B cell (primary cell): Measurements from ENCODE around the gene HLA-B. TPM values are rescaled to one million over a fixed set of nuclear protein-coding genes. Genes with fewer than 3 reads are reported as not detected.

Source experiments
- ATAC-seq: fragments of 200-7000 bp; cut with Tn5 transposase; one replicate; pipeline ENCODE4 v1.10.0; 2021; ENCODE audit warnings: low read depth, mild to moderate bottlenecking, moderate number of reproducible peaks, moderate library complexity
- CTCF ChIA-PET: fragments of 350-600 bp; sonication (Branson Sonifier 250); formaldehyde crosslinking; loops from one replicate; lab custom pipeline; 2021; ENCODE audit warnings: antibody characterized with exemption, inconsistent platforms; lab: Charles Lee
- POLR2A ChIA-PET: fragments of 350-600 bp; sonication (Branson Sonifier 250); formaldehyde crosslinking; loops from one replicate; lab custom pipeline; 2021; ENCODE audit warnings: antibody characterized with exemption; lab: Charles Lee
- DNase-seq: peaks from one replicate; pipeline ENCODE4 v3.0.0; 2013
- H2AFZ ChIP-seq: 2 replicates; pipeline ENCODE4 v1.6.1; 2012; ENCODE audit warnings: mild to moderate bottlenecking, low read depth, low read length; ENCODE audit not compliant: insufficient read depth, poor library complexity, severe bottlenecking
- H3K27ac ChIP-seq, 2 donors: 1 replicate in 1 of 2; 2 replicates in 1 of 2; pipeline ENCODE4 v1.5.1; 2012 to 2013; ENCODE audit warnings: low read length in 2 of 2, mild to moderate bottlenecking in 2 of 2, moderate library complexity in 1 of 2
- H3K27me3 ChIP-seq, 4 experiments: fragments of 200-600 bp in 1 of 4; sonication (generic) in 1 of 4; replicated peaks in 1 of 4; 1 replicate in 2 of 4; 2 replicates in 2 of 4; pipeline versions ENCODE4 v1.6.1 to v1.7.0; 2013 to 2016; ENCODE audit warnings: low read length in 3 of 4, mild to moderate bottlenecking in 2 of 4, mixed read lengths in 1 of 4, moderate library complexity in 1 of 4; ENCODE audit not compliant: insufficient read depth in 4 of 4, control insufficient read depth in 3 of 4; ENCODE audit errors: control extremely low read depth in 1 of 4
- H3K36me3 ChIP-seq, 2 experiments: replicated peaks in 1 of 2; 1 replicate in 1 of 2; 2 replicates in 1 of 2; pipeline versions ENCODE4 v1.6.1 to v1.7.1; 2013; ENCODE audit warnings: low read length in 1 of 2; ENCODE audit not compliant: insufficient read depth in 2 of 2, control insufficient read depth in 1 of 2; ENCODE audit errors: control extremely low read depth in 1 of 2, extremely low read depth in 1 of 2
- H3K4me1 ChIP-seq, 2 donors: fragments of 200-600 bp in 1 of 2; sonication (generic) in 1 of 2; 1 replicate in 1 of 2; 2 replicates in 1 of 2; pipeline versions ENCODE4 v1.5.1 to v1.6.1; 2013 to 2017; ENCODE audit warnings: low read length in 2 of 2; ENCODE audit not compliant: control insufficient read depth in 2 of 2, insufficient read depth in 2 of 2
- H3K4me2 ChIP-seq: replicated peaks from 2 replicates; pipeline ENCODE3; 2012; ENCODE audit warnings: mild to moderate bottlenecking, low read depth, low read length; ENCODE audit not compliant: poor library complexity, severe bottlenecking
- H3K4me3 ChIP-seq, 5 experiments: fragments of 200-600 bp in 1 of 5; sonication (generic) in 1 of 5; 1 replicate in 3 of 5; 2 replicates in 2 of 5; pipeline versions ENCODE4 v1.5.1 to v1.7.0; 2011 to 2016; ENCODE audit warnings: low read length in 4 of 5, mild to moderate bottlenecking in 4 of 5, low read depth in 2 of 5, control low read depth in 1 of 5, moderate library complexity in 1 of 5; ENCODE audit not compliant: insufficient read depth in 1 of 5; ENCODE audit errors: control extremely low read depth in 1 of 5, extremely low read depth in 1 of 5
- H3K79me2 ChIP-seq: fragments of 200-600 bp; sonication (generic); one replicate; pipeline ENCODE4 v1.6.0; 2016; ENCODE audit warnings: low read length; ENCODE audit not compliant: control insufficient read depth, insufficient read depth
- H3K9ac ChIP-seq: fragments of 200-600 bp; sonication (generic); 2 replicates; pipeline ENCODE4 v1.6.1; 2017; ENCODE audit warnings: mild to moderate bottlenecking, low read length, moderate library complexity
- H3K9me3 ChIP-seq, 3 donors: one replicate each; pipeline versions ENCODE4 v1.6.1 to v1.7.1; 2013; ENCODE audit warnings: low read length in 2 of 3; ENCODE audit not compliant: control insufficient read depth in 2 of 3, insufficient read depth in 1 of 3; ENCODE audit errors: control extremely low read depth in 1 of 3
- H4K20me1 ChIP-seq: 2 replicates; pipeline ENCODE4 v1.6.0; 2012; ENCODE audit warnings: mild to moderate bottlenecking, low read length; ENCODE audit not compliant: insufficient read depth, control insufficient read depth, poor library complexity, severe bottlenecking
- H3K27ac Mint-ChIP-seq: one replicate; pipeline ENCODE4 v1.8.0; 2021; ENCODE audit warnings: mixed read lengths
- H3K27me3 Mint-ChIP-seq: one replicate; pipeline ENCODE4 v1.8.0; 2021; ENCODE audit warnings: mixed read lengths
- H3K4me1 Mint-ChIP-seq: one replicate; pipeline ENCODE4 v1.8.0; 2021; ENCODE audit warnings: mixed read lengths
- H3K4me3 Mint-ChIP-seq: one replicate; pipeline ENCODE4 v1.8.0; 2021; ENCODE audit warnings: mixed read lengths
- H3K9me3 Mint-ChIP-seq: one replicate; pipeline ENCODE4 v1.8.0; 2022; ENCODE audit warnings: mixed read lengths; ENCODE audit not compliant: insufficient read depth
- CTCF ChIP-seq: fragments of 200-600 bp; IDR thresholded peaks from one replicate; pipeline ENCODE4 v1.8.0; 2022; ENCODE audit warnings: antibody characterized with exemption, mild to moderate bottlenecking
- EZH2 ChIP-seq: IDR thresholded peaks from 2 replicates; pipeline ENCODE4 v1.6.1; 2012; ENCODE audit warnings: borderline replicate concordance, low read depth, mild to moderate bottlenecking, moderate library complexity, low read length; ENCODE audit not compliant: insufficient read depth, poor library complexity, severe bottlenecking
- WGBS: methylation state at CpG from one replicate; pipeline ENCODE4 v1.1.5; 2013; ENCODE audit warnings: missing lambda C conversion rate; ENCODE audit not compliant: insufficient coverage; 5-methylcytosine and 5-hydroxymethylcytosine counted together
- intact Hi-C: fragments of 100-400 bp; cut with micrococcal nuclease; formaldehyde crosslinking; loops from one replicate; pipeline ENCODE4 v1.10.0; 2022
- polyA plus RNA-seq: library from polyadenylated mRNA; depleted of rRNA; stranded (reverse); fragments of >200 nt; gene quantifications from 2 replicates; pipeline ENCODE4 v1.2.3, GENCODE V29; 2012
- total RNA-seq, 2 donors: library from RNA; stranded (reverse); fragments of 120-200 nt in 1 of 2; gene quantifications; 1 replicate in 1 of 2; 2 replicates in 1 of 2; pipeline versions ENCODE4 v1.2.3 to v1.2.4, GENCODE V29; 2013 to 2022

HLA-B gene
- total and polyA plus RNA-seq, 2 donors (not counting 1 experiment from before 2014, with no cell fraction given): 4,028 to 7,345 TPM

GRCh38 chr6:31386099-31386498 lies 29.1 kb upstream of the HLA-B start:
- WGBS: 75% methylated on average over 2 of the region's 3 CpGs

DNA sequence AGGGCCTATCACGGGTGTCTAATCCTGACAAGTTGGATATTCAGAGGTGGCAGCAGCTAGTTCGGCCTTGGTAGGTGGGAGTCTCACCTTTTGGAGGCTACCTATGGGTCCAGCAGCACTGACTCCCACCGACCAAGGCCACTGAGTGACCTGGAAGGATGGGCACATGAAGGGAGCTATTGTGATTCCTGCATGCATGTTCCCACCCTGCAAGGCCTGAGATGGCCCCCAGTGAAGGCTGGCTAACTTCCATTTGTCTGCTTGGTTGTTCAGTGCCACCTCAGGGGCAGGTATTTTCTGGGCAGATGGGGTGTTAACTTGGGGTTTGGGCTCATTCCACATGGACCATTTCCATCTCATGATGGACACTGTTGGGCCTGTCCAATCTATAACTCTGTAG lies 28.1 kb upstream of the HLA-B start:
- ATAC-seq (no peak), DNase-seq (no peak)
- Histone ChIP-seq H2AFZ (no peak overlapping the region), H3K79me2 (no peaks in the 10 kb centered on the region), H3K9me3 (no peaks in the 10 kb centered on the region), H3K9ac (no peak overlapping the region), H3K27ac (no peak overlapping the region), H3K4me3 (no peak overlapping the region), H3K36me3 (no peaks in the 10 kb centered on the region), H4K20me1 (no peaks in the 10 kb centered on the region), H3K4me1 (no peaks in the 10 kb centered on the region), H3K27me3 (peaks cover 0 to 4% (median 0%) of the 10 kb centered on the region in 4 experiments), H3K4me2 (no peak overlapping the region)
- Mint-ChIP-seq H3K27ac (no peak overlapping the region), H3K27me3 (peaks cover under 1% of the 10 kb centered on the region), H3K9me3 (no peaks in the 10 kb centered on the region), H3K4me3 (no peak overlapping the region), H3K4me1 (no peaks in the 10 kb centered on the region)
- intact Hi-C loops: no loop called here
- ChIA-PET CTCF (interaction anchor here (1.7 kb wide), 1 partner anchor 247 kb away, joined by 4 read pairs; no protein-coding TSS in a partner anchor), POLR2A (interaction anchor here (0.6 kb wide), 1 partner anchor 232 kb away, joined by 3 read pairs; no protein-coding TSS in a partner anchor)
- TF ChIP-seq CTCF (no peak), EZH2 (no peak)
- 87% methylated on average over 3 of the region's 3 CpGs for WGBS

More at GRCh38 chr6:31386099-31386498, 29.1 kb upstream of the HLA-B start:
- Histone ChIP-seq H3K36me3 (no peaks in the 10 kb centered on the region), H3K4me3 (no peak overlapping the region), H3K4me1 (no peaks in the 10 kb centered on the region), H3K27me3 (no peaks in the 10 kb centered on the region), H3K79me2 (no peaks in the 10 kb centered on the region), H3K9me3 (no peaks in the 10 kb centered on the region), H3K4me2 (no peak overlapping the region), H3K9ac (no peak overlapping the region), H2AFZ (no peak overlapping the region), H3K27ac (no peak overlapping the region), H4K20me1 (no peaks in the 10 kb centered on the region)
- TF ChIP-seq EZH2: no peak
- TF ChIP-seq CTCF: no peak
- ATAC-seq (no peak), DNase-seq (no peak)
- Mint-ChIP-seq H3K27ac (no peak overlapping the region), H3K4me3 (no peak overlapping the region), H3K4me1 (peaks cover 1% of the 10 kb centered on the region), H3K9me3 (no peaks in the 10 kb centered on the region), H3K27me3 (no peaks in the 10 kb centered on the region)
- POLR2A ChIA-PET: no interaction called here
- CTCF ChIA-PET: interaction anchor here (1.0 to 1.9 kb wide), 2 partner anchors 20 to 254 kb away, joined by 4 to 5 read pairs; no protein-coding TSS in a partner anchor
- intact Hi-C loops: no loop called here
